Neuronal stem cell (in vitro differentiated cells): ENCODE measurements around the gene CENPU.
A peak's percentile ranks its signal among the peaks of the same experiment; 100 is the strongest.

Experiments used
- DNase-seq: peaks from one replicate; pipeline ENCODE4 v3.0.0-alpha.2; 2013; ENCODE audit warnings: low spot score
- H2AFZ ChIP-seq: one replicate; pipeline ENCODE4 v1.6.1; 2013; ENCODE audit warnings: mild to moderate bottlenecking, low read length, inconsistent platforms
- H2AK5ac ChIP-seq: 2 replicates; pipeline ENCODE4 v1.6.1; 2013; ENCODE audit warnings: low read depth, mild to moderate bottlenecking, inconsistent platforms, low read length, moderate library complexity, mixed read lengths
- H2BK120ac ChIP-seq: 2 replicates; pipeline ENCODE4 v1.6.1; 2013; ENCODE audit warnings: low read depth, mild to moderate bottlenecking, inconsistent platforms, low read length, moderate library complexity, mixed read lengths
- H2BK12ac ChIP-seq: one replicate; pipeline ENCODE4 v1.6.1; 2013; ENCODE audit warnings: low read length, inconsistent platforms
- H2BK15ac ChIP-seq: 2 replicates; pipeline ENCODE4 v1.6.1; 2013; ENCODE audit warnings: mild to moderate bottlenecking, low read length, inconsistent platforms, mixed read lengths
- H2BK5ac ChIP-seq: one replicate; pipeline ENCODE4 v1.6.1; 2013; ENCODE audit warnings: inconsistent platforms, mild to moderate bottlenecking, low read length, moderate library complexity
- H3K14ac ChIP-seq: one replicate; pipeline ENCODE4 v1.6.1; 2013; ENCODE audit warnings: low read length, inconsistent platforms
- H3K18ac ChIP-seq: 2 replicates; pipeline ENCODE4 v1.6.1; 2013; ENCODE audit warnings: low read length, inconsistent platforms
- H3K23ac ChIP-seq: 2 replicates; pipeline ENCODE4 v1.6.1; 2013; ENCODE audit warnings: low read depth, mild to moderate bottlenecking, mixed read lengths, low read length, inconsistent platforms; ENCODE audit not compliant: poor library complexity
- H3K27ac ChIP-seq: replicated peaks from 3 replicates; pipeline ENCODE4 v1.5.1; 2013; ENCODE audit warnings: low read length, inconsistent platforms
- H3K27me3 ChIP-seq, 3 experiments: 2 replicates each; pipeline ENCODE4 v1.6.1; 2013; ENCODE audit warnings: low read length in 3 of 3, mild to moderate bottlenecking in 2 of 3, inconsistent platforms in 1 of 3, low read depth in 1 of 3, mixed read lengths in 1 of 3, moderate library complexity in 1 of 3; ENCODE audit not compliant: control insufficient read depth in 3 of 3, insufficient read depth in 3 of 3
- H3K36me3 ChIP-seq, 2 donors: replicated peaks in 1 of 2; 2 replicates each; pipeline ENCODE4 v1.6.1; 2013; ENCODE audit warnings: low read length in 2 of 2; ENCODE audit not compliant: control insufficient read depth in 2 of 2, insufficient read depth in 2 of 2
- H3K4ac ChIP-seq: 2 replicates; pipeline ENCODE4 v1.6.1; 2013; ENCODE audit warnings: inconsistent platforms, mild to moderate bottlenecking, low read length, moderate library complexity
- H3K4me1 ChIP-seq, 2 donors: 1 replicate in 1 of 2; 2 replicates in 1 of 2; pipeline ENCODE4 v1.6.1; 2013; ENCODE audit warnings: low read length in 2 of 2, low read depth in 1 of 2; ENCODE audit not compliant: control insufficient read depth in 2 of 2, insufficient read depth in 1 of 2
- H3K4me2 ChIP-seq: one replicate; pipeline ENCODE4 v1.6.1; 2013; ENCODE audit warnings: mild to moderate bottlenecking, low read length, inconsistent platforms; ENCODE audit not compliant: insufficient read depth, poor library complexity, severe bottlenecking
- H3K4me3 ChIP-seq, 2 donors: 2 replicates each; pipeline ENCODE4 v1.5.1; 2013; ENCODE audit warnings: low read length in 2 of 2, mild to moderate bottlenecking in 2 of 2, inconsistent platforms in 1 of 2, moderate library complexity in 1 of 2
- H3K79me1 ChIP-seq: one replicate; pipeline ENCODE4 v1.6.1; 2013; ENCODE audit warnings: low read depth, mild to moderate bottlenecking, inconsistent platforms, low read length, moderate library complexity
- H3K9ac ChIP-seq: one replicate; pipeline ENCODE4 v1.6.1; 2013; ENCODE audit warnings: mild to moderate bottlenecking, low read depth, low read length, inconsistent platforms; ENCODE audit not compliant: poor library complexity
- H3K9me3 ChIP-seq, 2 donors: replicated peaks in 1 of 2; 2 replicates each; pipeline versions ENCODE3 to v1.6.1; 2013; ENCODE audit warnings: low read length in 2 of 2, mild to moderate bottlenecking in 2 of 2, inconsistent platforms in 1 of 2, low read depth in 1 of 2, mixed read lengths in 1 of 2, moderate library complexity in 1 of 2; ENCODE audit not compliant: control insufficient read depth in 2 of 2, insufficient read depth in 1 of 2
- H4K8ac ChIP-seq: one replicate; pipeline ENCODE4 v1.6.1; 2013; ENCODE audit warnings: low read depth, mild to moderate bottlenecking, inconsistent platforms, low read length, moderate library complexity
- H4K91ac ChIP-seq: one replicate; pipeline ENCODE4 v1.6.1; 2013; ENCODE audit warnings: low read length, low read depth, mild to moderate bottlenecking, inconsistent platforms; ENCODE audit not compliant: poor library complexity
- WGBS, 2 donors: extraction: QIAGEN DNeasy Blood & Tissue Kit; methylation state at CpG; one replicate each; pipeline ENCODE4 v1.1.7; 2013; ENCODE audit warnings: missing lambda C conversion rate in 2 of 2, mixed read lengths in 1 of 2; ENCODE audit not compliant: insufficient read length in 2 of 2, insufficient replicate concordance in 1 of 2; ENCODE audit errors: extremely low coverage in 2 of 2; 5-methylcytosine and 5-hydroxymethylcytosine counted together

Gene CENPU

GRCh38 chr4:184752496-184753275 is 18.8 kb upstream of the CENPU start:
- H3K4me2 ChIP-seq, result no peak overlapping the region
- no peak overlapping the region for H2AK5ac ChIP-seq
- H3K18ac ChIP-seq, result no peak overlapping the region
- no peaks in the 10 kb centered on the region for H3K27me3 ChIP-seq
- H4K8ac ChIP-seq, result no peak overlapping the region
- H3K4me1 ChIP-seq, result peaks cover 10 to 11% of the 10 kb centered on the region in 2 donors
- H4K91ac ChIP-seq, result no peak overlapping the region
- H3K27ac ChIP-seq, result no peak overlapping the region
- H2BK5ac ChIP-seq, result no peak overlapping the region
- H3K36me3 ChIP-seq, result no peaks in the 10 kb centered on the region
- no peak overlapping the region for H3K23ac ChIP-seq
- H2BK120ac ChIP-seq, result no peak overlapping the region
- H3K4ac ChIP-seq, result no peak overlapping the region
- no CpG with 5 or more reads among the region's 9 CpGs for WGBS, 2 donors
- no peak overlapping the region for H3K9ac ChIP-seq
- H3K9me3 ChIP-seq, result no peaks in the 10 kb centered on the region
- no peak overlapping the region for H2BK15ac ChIP-seq
- no peak overlapping the region for H2BK12ac ChIP-seq
- no peak overlapping the region for H2AFZ ChIP-seq
- no peak overlapping the region for H3K4me3 ChIP-seq
- no peak for DNase-seq
- H3K79me1 ChIP-seq, result no peaks in the 10 kb centered on the region
- no peak overlapping the region for H3K14ac ChIP-seq

- H4K8ac ChIP-seq, result no peak overlapping the region
- H4K91ac ChIP-seq, result no peak overlapping the region
- no peak overlapping the region for H3K23ac ChIP-seq
- H3K36me3 ChIP-seq, result no peaks in the 10 kb centered on the region
- H2AFZ ChIP-seq, result no peak overlapping the region
- peaks cover 10 to 19% of the 10 kb centered on the region in 2 donors for H3K4me1 ChIP-seq
- H3K9ac ChIP-seq, result no peak overlapping the region
- no CpG with 5 or more reads among the region's 6 CpGs for WGBS, 2 donors
- no peaks in the 10 kb centered on the region for H3K9me3 ChIP-seq
- no peak overlapping the region for H2BK5ac ChIP-seq
- H2BK120ac ChIP-seq, result no peak overlapping the region
- H3K4me3 ChIP-seq, result no peak overlapping the region
- H3K14ac ChIP-seq, result no peak overlapping the region
- no peaks in the 10 kb centered on the region for H3K79me1 ChIP-seq
- DNase-seq, result no peak
- H2BK15ac ChIP-seq, result no peak overlapping the region
- no peak overlapping the region for H3K18ac ChIP-seq
- H3K4me2 ChIP-seq, result no peak overlapping the region
- no peak overlapping the region for H2BK12ac ChIP-seq
- no peak overlapping the region for H3K4ac ChIP-seq
- peaks cover 0 to under 1% (median 0%) of the 10 kb centered on the region in 3 experiments for H3K27me3 ChIP-seq
- no peak overlapping the region for H2AK5ac ChIP-seq
- no peak overlapping the region for H3K27ac ChIP-seq
Observed at GRCh38 chr4:184751585-184751956, 17.7 kb upstream of the CENPU start.

- H4K8ac ChIP-seq, result no peak overlapping the region
- H2BK15ac ChIP-seq, result no peak overlapping the region
- no peak overlapping the region for H3K27ac ChIP-seq
- no peak overlapping the region for H3K9ac ChIP-seq
- no peaks in the 10 kb centered on the region for H3K36me3 ChIP-seq
- peaks cover 0 to 5% (median 0%) of the 10 kb centered on the region in 3 experiments for H3K27me3 ChIP-seq
- no peak overlapping the region for H3K14ac ChIP-seq
- no peaks in the 10 kb centered on the region for H3K79me1 ChIP-seq
- H3K4me3 ChIP-seq, result no peak overlapping the region
- H2AFZ ChIP-seq, result no peak overlapping the region
- no peak overlapping the region for H2BK12ac ChIP-seq
- no peak overlapping the region for H4K91ac ChIP-seq
- H2AK5ac ChIP-seq, result no peak overlapping the region
- no CpG with 5 or more reads among the region's 8 CpGs for WGBS, 2 donors
- H2BK120ac ChIP-seq, result no peak overlapping the region
- peaks cover 10 to 21% of the 10 kb centered on the region in 2 donors for H3K4me1 ChIP-seq
- no peak overlapping the region for H3K18ac ChIP-seq
- no peak for DNase-seq
- no peak overlapping the region for H2BK5ac ChIP-seq
- H3K9me3 ChIP-seq, result no peaks in the 10 kb centered on the region
- no peak overlapping the region for H3K4ac ChIP-seq
- H3K4me2 ChIP-seq, result no peak overlapping the region
- no peak overlapping the region for H3K23ac ChIP-seq
Observed at GRCh38 chr4:184750926-184751584, 17.2 kb upstream of the CENPU start.

- peak overlapping the region; percentile 29 for H4K8ac ChIP-seq
- no peak overlapping the region for H2BK5ac ChIP-seq
- H3K27ac ChIP-seq, result no peak overlapping the region
- H3K9ac ChIP-seq, result no peak overlapping the region
- DNase-seq, result no peak
- no peak overlapping the region for H3K4me2 ChIP-seq
- WGBS, 2 donors, result no CpG with 5 or more reads among the region's 8 CpGs
- H2BK15ac ChIP-seq, result no peak overlapping the region
- H3K36me3 ChIP-seq, result no peaks in the 10 kb centered on the region
- H3K27me3 ChIP-seq, result peaks cover 0 to 5% (median 0%) of the 10 kb centered on the region in 3 experiments
- no peak overlapping the region for H3K4me3 ChIP-seq
- no peak overlapping the region for H2BK120ac ChIP-seq
- H3K18ac ChIP-seq, result no peak overlapping the region
- H2AFZ ChIP-seq, result peak overlapping the region; percentile 55
- no peak overlapping the region for H2BK12ac ChIP-seq
- no peak overlapping the region for H2AK5ac ChIP-seq
- H3K14ac ChIP-seq, result no peak overlapping the region
- no peaks in the 10 kb centered on the region for H3K79me1 ChIP-seq
- peaks cover 0 to 2% of the 10 kb centered on the region in 2 donors for H3K9me3 ChIP-seq
- no peak overlapping the region for H4K91ac ChIP-seq
- no peak overlapping the region for H3K4ac ChIP-seq
- peaks cover 10 to 21% of the 10 kb centered on the region in 2 donors for H3K4me1 ChIP-seq
- peak overlapping the region; percentile 46 for H3K23ac ChIP-seq
Observed at GRCh38 chr4:184748251-184748652, 14.4 kb upstream of the CENPU start.
